NCI-H1417 treated with DMSO at 0.1 percent for 48 hours (cell line): ENCODE data around the gene LLGL2.
"Not testable (repeated sequence)": the region's sequence is repeated elsewhere in the genome, so short reads cannot be mapped to it uniquely, and the experiment has no call there.

Source experiments
- DNase-seq: peaks from one replicate; lab custom pipeline; 2025; lab: John Stamatoyannopoulos, UW

Gene LLGL2

GRCh38 chr17:75524970-75525805, at the start of gene LLGL2:
TSS of gene LLGL2 (plus strand) at chr17:75525697. CDS start at chr17:75543427, 17,730 bp downstream.
- DNase-seq, result peak; percentile 23

GRCh38 chr17:75475851-75476250, 49.6 kb upstream of the LLGL2 start:
- no peak for DNase-seq

GRCh38 chr17:75476271-75476671, 49.2 kb upstream of the LLGL2 start:
- DNase-seq, result no peak

- no peak for DNase-seq
These were observed 48.6 kb upstream of the LLGL2 start for GRCh38 chr17:75476752-75477489.

- DNase-seq, result not testable (repeated sequence)
These were observed 48.0 kb upstream of the LLGL2 start for GRCh38 chr17:75477490-75477862.

GRCh38 chr17:75478508-75478907, 47.0 kb upstream of the LLGL2 start:
- no peak for DNase-seq

- DNase-seq, result no peak
These were observed 45.2 kb upstream of the LLGL2 start for GRCh38 chr17:75480281-75480680.

GRCh38 chr17:75481194-75482068, 44.1 kb upstream of the LLGL2 start:
- no peak for DNase-seq

- DNase-seq, result no peak
These were observed 43.2 kb upstream of the LLGL2 start for GRCh38 chr17:75482098-75482942.

- no peak for DNase-seq
These were observed 39.8 kb upstream of the LLGL2 start for GRCh38 chr17:75485688-75486087.

GRCh38 chr17:75486151-75486550, 39.3 kb upstream of the LLGL2 start:
- no peak for DNase-seq

GRCh38 chr17:75486951-75487350, 38.5 kb upstream of the LLGL2 start:
- no peak for DNase-seq

GRCh38 chr17:75487351-75488070, 38.0 kb upstream of the LLGL2 start:
- DNase-seq, result no peak

GRCh38 chr17:75488693-75489510, 36.6 kb upstream of the LLGL2 start:
- no peak for DNase-seq

- no peak for DNase-seq
These were observed 36.0 kb upstream of the LLGL2 start for GRCh38 chr17:75489511-75489955.

GRCh38 chr17:75490173-75490743, 35.2 kb upstream of the LLGL2 start:
- DNase-seq, result no peak

- DNase-seq, result no peak
These were observed 34.4 kb upstream of the LLGL2 start for GRCh38 chr17:75490953-75491649.

- DNase-seq, result no peak
These were observed 33.8 kb upstream of the LLGL2 start for GRCh38 chr17:75491680-75492079.
